Measurements from ENCODE around the gene DGUOK. TPM values are rescaled to one million over a fixed set of nuclear protein-coding genes. Genes with fewer than 3 reads are reported as not detected.

DGUOK gene
- total and polyA plus RNA-seq, 2 donors (not counting 1 experiment from before 2014, with no cell fraction given) = 54.3 to 93.7 TPM

DNA sequence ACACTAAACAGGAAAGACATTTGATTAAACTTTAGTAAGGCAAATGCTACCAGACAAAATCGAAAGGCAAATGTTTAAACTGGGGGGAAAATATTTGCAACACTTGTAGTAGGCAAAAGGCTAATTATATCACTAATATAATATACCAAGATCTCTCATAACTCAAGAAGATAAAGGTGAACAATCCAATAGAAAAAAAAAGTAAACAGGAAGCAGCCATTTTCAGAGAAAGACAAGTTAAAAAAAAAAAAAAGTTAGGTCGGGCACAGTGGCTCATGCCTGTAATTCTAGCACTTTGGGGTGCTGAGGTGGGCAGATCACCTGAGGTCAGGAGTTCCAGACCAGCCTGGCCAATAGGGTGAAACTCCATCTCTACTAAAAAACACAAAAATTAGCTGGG lies 38.3 kb upstream of the DGUOK start:
- Histone ChIP-seq H3K27me3 (ENCODE audit: control insufficient read depth, insufficient read depth, low read length) (peaks cover 2% of the 10 kb centered on the region), H3K79me2 (ENCODE audit: control insufficient read depth, insufficient read depth, low read length) (no peaks in the 10 kb centered on the region), H3K36me3 (ENCODE audit: control insufficient read depth, insufficient read depth, low read length) (no peaks in the 10 kb centered on the region), H3K4me3 (replicated peaks in 1 of 4; ENCODE audit: control extremely low read depth in 1 of 4, insufficient read depth in 1 of 4, low read depth in 3 of 4, low read length in 4 of 4) (no peak overlapping the region), H3K27ac (ENCODE audit: insufficient read depth, low read length) (no peak overlapping the region), H3K9ac (ENCODE audit: insufficient read depth, low read length) (no peak overlapping the region), H3K4me2 (ENCODE audit: extremely low read depth, insufficient read depth, low read length) (no peak overlapping the region), H2AFZ (ENCODE audit: low read length) (no peak overlapping the region), H3K4me1 (ENCODE audit: control insufficient read depth, extremely low read depth, insufficient read depth, low read length) (peaks cover 8% of the 10 kb centered on the region), H4K20me1 (ENCODE audit: control insufficient read depth, extremely low read depth, insufficient read depth, low read length) (no peaks in the 10 kb centered on the region), H3K9me3 (ENCODE audit: control insufficient read depth, insufficient read depth, low read depth, low read length) (no peaks in the 10 kb centered on the region)
- TF ChIP-seq, protein P1, sequence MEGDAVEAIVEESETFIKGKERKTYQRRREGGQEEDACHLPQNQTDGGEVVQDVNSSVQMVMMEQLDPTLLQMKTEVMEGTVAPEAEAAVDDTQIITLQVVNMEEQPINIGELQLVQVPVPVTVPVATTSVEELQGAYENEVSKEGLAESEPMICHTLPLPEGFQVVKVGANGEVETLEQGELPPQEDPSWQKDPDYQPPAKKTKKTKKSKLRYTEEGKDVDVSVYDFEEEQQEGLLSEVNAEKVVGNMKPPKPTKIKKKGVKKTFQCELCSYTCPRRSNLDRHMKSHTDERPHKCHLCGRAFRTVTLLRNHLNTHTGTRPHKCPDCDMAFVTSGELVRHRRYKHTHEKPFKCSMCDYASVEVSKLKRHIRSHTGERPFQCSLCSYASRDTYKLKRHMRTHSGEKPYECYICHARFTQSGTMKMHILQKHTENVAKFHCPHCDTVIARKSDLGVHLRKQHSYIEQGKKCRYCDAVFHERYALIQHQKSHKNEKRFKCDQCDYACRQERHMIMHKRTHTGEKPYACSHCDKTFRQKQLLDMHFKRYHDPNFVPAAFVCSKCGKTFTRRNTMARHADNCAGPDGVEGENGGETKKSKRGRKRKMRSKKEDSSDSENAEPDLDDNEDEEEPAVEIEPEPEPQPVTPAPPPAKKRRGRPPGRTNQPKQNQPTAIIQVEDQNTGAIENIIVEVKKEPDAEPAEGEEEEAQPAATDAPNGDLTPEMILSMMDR (conservative IDR thresholded peaks at IDR 0.05 in 1 of 2, IDR thresholded peaks at IDR 0.05 in 1 of 2; ENCODE audit: low read depth in 1 of 2, low read length in 2 of 2) = no peak
- no peak for TF ChIP-seq EZH2 (IDR thresholded peaks at IDR 0.05; ENCODE audit: low read length, missing control alignments)
- DNase-seq (ENCODE audit: low read depth in 2 of 2) = no peak

DNA sequence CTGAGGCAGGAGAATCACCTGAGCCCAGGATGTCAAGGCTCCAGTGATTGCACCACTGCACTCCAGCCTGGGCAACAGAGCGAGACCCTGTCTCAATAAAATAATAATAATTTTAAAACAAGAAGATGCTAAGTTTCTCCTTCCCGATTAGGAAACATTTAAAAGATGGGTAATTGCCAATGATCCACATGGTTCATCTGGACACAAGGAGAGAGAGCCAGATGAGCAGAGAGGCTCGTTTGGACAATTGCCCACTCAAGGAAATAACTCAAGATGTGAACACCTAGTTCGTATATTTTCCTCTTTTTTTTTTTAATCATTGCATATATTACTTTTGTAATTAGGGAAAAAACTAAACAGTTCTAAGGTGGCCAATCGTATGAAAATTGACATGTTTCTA lies 37.5 kb upstream of the DGUOK start:
- H2AFZ ChIP-seq (ENCODE audit: low read length) = no peak overlapping the region
- H3K36me3 ChIP-seq (ENCODE audit: control insufficient read depth, insufficient read depth, low read length) = no peaks in the 10 kb centered on the region
- H3K79me2 ChIP-seq (ENCODE audit: control insufficient read depth, insufficient read depth, low read length) = peaks cover 6% of the 10 kb centered on the region
- H4K20me1 ChIP-seq (ENCODE audit: control insufficient read depth, extremely low read depth, insufficient read depth, low read length) = no peaks in the 10 kb centered on the region
- no peak overlapping the region for H3K4me3 ChIP-seq (replicated peaks in 1 of 4; ENCODE audit: control extremely low read depth in 1 of 4, insufficient read depth in 1 of 4, low read depth in 3 of 4, low read length in 4 of 4)
- H3K4me2 ChIP-seq (ENCODE audit: extremely low read depth, insufficient read depth, low read length) = no peak overlapping the region
- no peak for DNase-seq (ENCODE audit: low read depth in 2 of 2)
- H3K9ac ChIP-seq (ENCODE audit: insufficient read depth, low read length) = no peak overlapping the region
- no peak for TF ChIP-seq EZH2 (IDR thresholded peaks at IDR 0.05; ENCODE audit: low read length, missing control alignments)
- TF ChIP-seq, protein P1 (conservative IDR thresholded peaks at IDR 0.05 in 1 of 2, IDR thresholded peaks at IDR 0.05 in 1 of 2; ENCODE audit: low read depth in 1 of 2, low read length in 2 of 2) = no peak
- peaks cover 2% of the 10 kb centered on the region for H3K27me3 ChIP-seq (ENCODE audit: control insufficient read depth, insufficient read depth, low read length)
- H3K27ac ChIP-seq (ENCODE audit: insufficient read depth, low read length) = no peak overlapping the region
- no peaks in the 10 kb centered on the region for H3K9me3 ChIP-seq (ENCODE audit: control insufficient read depth, insufficient read depth, low read depth, low read length)
- H3K4me1 ChIP-seq (ENCODE audit: control insufficient read depth, extremely low read depth, insufficient read depth, low read length) = peaks cover 11% of the 10 kb centered on the region

DNA sequence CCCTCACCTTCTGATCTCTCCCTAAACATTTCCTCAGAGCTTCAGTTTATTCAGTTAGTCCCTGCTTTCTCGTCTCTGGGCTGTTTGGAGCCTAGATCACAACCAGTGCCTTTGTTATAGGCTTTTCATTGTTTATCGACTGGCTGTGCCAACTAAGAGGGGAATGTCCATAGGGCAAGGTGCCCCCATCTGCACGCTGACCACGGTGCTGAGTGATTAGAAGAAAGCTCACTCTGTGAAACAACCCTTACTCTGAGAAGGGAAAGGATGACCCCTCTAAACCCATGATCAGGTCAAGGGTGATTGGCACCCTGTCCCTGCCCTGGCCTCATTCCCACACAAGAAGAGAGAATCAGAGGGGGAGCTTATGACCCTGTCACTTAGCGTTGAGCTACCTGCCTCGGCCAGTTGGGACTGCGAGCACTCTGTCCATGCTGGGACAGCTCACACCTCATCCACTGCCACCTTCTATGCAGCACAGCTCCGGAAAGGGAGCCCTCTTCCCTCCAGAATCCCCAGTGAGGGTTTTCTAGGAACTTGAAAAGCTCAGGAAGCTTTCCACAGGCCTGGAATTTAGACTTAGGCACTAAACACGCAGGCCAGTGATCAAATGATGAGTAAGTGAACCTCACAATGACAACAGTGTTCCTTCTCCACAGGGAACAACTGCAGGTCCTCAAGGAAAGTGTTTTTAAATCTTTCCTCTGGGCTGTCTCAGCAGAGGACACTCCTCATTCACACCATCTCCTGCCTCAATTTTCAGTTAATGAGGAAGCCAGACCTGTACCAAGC lies 36.2 kb upstream of the DGUOK start:
- TF ChIP-seq EZH2 (IDR thresholded peaks at IDR 0.05; ENCODE audit: low read length, missing control alignments) = no peak
- TF ChIP-seq, protein P1 (conservative IDR thresholded peaks at IDR 0.05 in 1 of 2, IDR thresholded peaks at IDR 0.05 in 1 of 2; ENCODE audit: low read depth in 1 of 2, low read length in 2 of 2) = no peak
- H3K79me2 ChIP-seq (ENCODE audit: control insufficient read depth, insufficient read depth, low read length) = peaks cover 7% of the 10 kb centered on the region
- H3K4me1 ChIP-seq (ENCODE audit: control insufficient read depth, extremely low read depth, insufficient read depth, low read length) = peaks cover 11% of the 10 kb centered on the region
- no peak overlapping the region for H2AFZ ChIP-seq (ENCODE audit: low read length)
- no peak overlapping the region for H3K9ac ChIP-seq (ENCODE audit: insufficient read depth, low read length)
- no peak overlapping the region for H3K27ac ChIP-seq (ENCODE audit: insufficient read depth, low read length)
- H4K20me1 ChIP-seq (ENCODE audit: control insufficient read depth, extremely low read depth, insufficient read depth, low read length) = no peaks in the 10 kb centered on the region
- H3K4me2 ChIP-seq (ENCODE audit: extremely low read depth, insufficient read depth, low read length) = no peak overlapping the region
- no peaks in the 10 kb centered on the region for H3K36me3 ChIP-seq (ENCODE audit: control insufficient read depth, insufficient read depth, low read length)
- peaks cover 2% of the 10 kb centered on the region for H3K27me3 ChIP-seq (ENCODE audit: control insufficient read depth, insufficient read depth, low read length)
- H3K9me3 ChIP-seq (ENCODE audit: control insufficient read depth, insufficient read depth, low read depth, low read length) = no peaks in the 10 kb centered on the region
- no peak overlapping the region for H3K4me3 ChIP-seq (replicated peaks in 1 of 4; ENCODE audit: control extremely low read depth in 1 of 4, insufficient read depth in 1 of 4, low read depth in 3 of 4, low read length in 4 of 4)
- peak in 1 of 2 donors; percentile 15 for DNase-seq (ENCODE audit: low read depth in 2 of 2)

All from fibroblast of lung (primary cell).